IPS-20b (cell line): ENCODE results near the gene DIAPH3.

Experiments
- H3K27ac ChIP-seq: one replicate; pipeline ENCODE4 v1.5.1; 2013; ENCODE audit warnings: low read length
- H3K27me3 ChIP-seq: 2 replicates; pipeline ENCODE4 v1.6.1; 2013; ENCODE audit warnings: mild to moderate bottlenecking, low read length, inconsistent platforms; ENCODE audit not compliant: insufficient read depth
- H3K36me3 ChIP-seq: 2 replicates; pipeline ENCODE4 v1.6.1; 2013; ENCODE audit warnings: low read depth, mild to moderate bottlenecking, inconsistent platforms, low read length, moderate library complexity; ENCODE audit not compliant: insufficient read depth
- H3K4me1 ChIP-seq: 2 replicates; pipeline ENCODE4 v1.6.1; 2013; ENCODE audit warnings: mild to moderate bottlenecking, control low read depth, inconsistent platforms, low read length, moderate library complexity; ENCODE audit not compliant: insufficient read depth
- H3K4me3 ChIP-seq: 2 replicates; pipeline ENCODE4 v1.5.1; 2013; ENCODE audit warnings: mild to moderate bottlenecking, low read length, inconsistent platforms
- H3K9ac ChIP-seq: 2 replicates; pipeline ENCODE4 v1.6.1; 2013; ENCODE audit warnings: low read depth, mild to moderate bottlenecking, inconsistent platforms, low read length, moderate library complexity
- H3K9me3 ChIP-seq: 2 replicates; pipeline ENCODE4 v1.6.1; 2013; ENCODE audit warnings: mild to moderate bottlenecking, low read depth, low read length, inconsistent platforms; ENCODE audit not compliant: insufficient read depth

DIAPH3 gene

GRCh38 chr13:59883885-59884284 is 279.8 kb downstream of the DIAPH3 start:
- H3K27ac ChIP-seq, result no peak overlapping the region
- no peaks in the 10 kb centered on the region for H3K27me3 ChIP-seq
- H3K9me3 ChIP-seq, result no peaks in the 10 kb centered on the region
- peaks cover 4% of the 10 kb centered on the region; the same call in 1 of the 2 replicates for H3K36me3 ChIP-seq
- no peak overlapping the region for H3K9ac ChIP-seq
- H3K4me3 ChIP-seq, result no peak overlapping the region
- no peaks in the 10 kb centered on the region for H3K4me1 ChIP-seq

GRCh38 chr13:59880468-59880867 is 283.3 kb downstream of the DIAPH3 start:
- peaks cover 17% of the 10 kb centered on the region for H3K36me3 ChIP-seq
- no peaks in the 10 kb centered on the region for H3K27me3 ChIP-seq
- H3K9me3 ChIP-seq, result no peaks in the 10 kb centered on the region
- no peak overlapping the region for H3K9ac ChIP-seq
- no peaks in the 10 kb centered on the region for H3K4me1 ChIP-seq
- no peak overlapping the region for H3K27ac ChIP-seq
- no peak overlapping the region for H3K4me3 ChIP-seq

- Histone ChIP-seq H3K27me3 (no peaks in the 10 kb centered on the region), H3K4me1 (no peaks in the 10 kb centered on the region), H3K27ac (no peak overlapping the region)
Observed at GRCh38 chr13:59879281-59879680, 284.4 kb downstream of the DIAPH3 start.

GRCh38 chr13:59877933-59878332 is 285.8 kb downstream of the DIAPH3 start:
- Histone ChIP-seq H3K27me3 (no peaks in the 10 kb centered on the region), H3K4me1 (peaks cover 8% of the 10 kb centered on the region; the same call in 1 of the 2 replicates), H3K9me3 (no peaks in the 10 kb centered on the region), H3K4me3 (no peak overlapping the region), H3K27ac (no peak overlapping the region), H3K9ac (no peak overlapping the region), H3K36me3 (peaks cover 17% of the 10 kb centered on the region)

More at GRCh38 chr13:59879281-59879680, 284.4 kb downstream of the DIAPH3 start:
- Histone ChIP-seq H3K9me3 (no peaks in the 10 kb centered on the region), H3K36me3 (peaks cover 17% of the 10 kb centered on the region), H3K4me3 (no peak overlapping the region), H3K9ac (no peak overlapping the region)

- Histone ChIP-seq H3K9ac (no peak overlapping the region), H3K9me3 (no peaks in the 10 kb centered on the region), H3K27ac (no peak overlapping the region), H3K4me3 (no peak overlapping the region), H3K36me3 (peaks cover 17% of the 10 kb centered on the region), H3K4me1 (peaks cover 12% of the 10 kb centered on the region; the same call in 1 of the 2 replicates), H3K27me3 (no peaks in the 10 kb centered on the region)
Observed at GRCh38 chr13:59874973-59875372, 288.8 kb downstream of the DIAPH3 start.

- H3K4me3 ChIP-seq, result no peak overlapping the region
- no peaks in the 10 kb centered on the region for H3K27me3 ChIP-seq
- H3K4me1 ChIP-seq, result peaks cover 12% of the 10 kb centered on the region; the same call in 1 of the 2 replicates
- no peak overlapping the region for H3K9ac ChIP-seq
- no peak overlapping the region for H3K27ac ChIP-seq
- no peaks in the 10 kb centered on the region for H3K9me3 ChIP-seq
- peaks cover 13% of the 10 kb centered on the region for H3K36me3 ChIP-seq
Observed at GRCh38 chr13:59873856-59874255, 289.9 kb downstream of the DIAPH3 start.

GRCh38 chr13:59873309-59873708 is 290.4 kb downstream of the DIAPH3 start:
- H3K36me3 ChIP-seq, result peaks cover 8% of the 10 kb centered on the region
- peaks cover 12% of the 10 kb centered on the region; the same call in 1 of the 2 replicates for H3K4me1 ChIP-seq
- no peaks in the 10 kb centered on the region for H3K9me3 ChIP-seq
- no peak overlapping the region for H3K9ac ChIP-seq
- no peaks in the 10 kb centered on the region for H3K27me3 ChIP-seq
- no peak overlapping the region for H3K27ac ChIP-seq
- H3K4me3 ChIP-seq, result no peak overlapping the region

GRCh38 chr13:59867867-59868266 is 295.9 kb downstream of the DIAPH3 start:
- H3K27me3 ChIP-seq, result no peaks in the 10 kb centered on the region
- no peaks in the 10 kb centered on the region for H3K9me3 ChIP-seq
- H3K27ac ChIP-seq, result no peak overlapping the region
- no peaks in the 10 kb centered on the region for H3K36me3 ChIP-seq
- no peak overlapping the region for H3K4me3 ChIP-seq
- peaks cover 3% of the 10 kb centered on the region; the same call in 1 of the 2 replicates for H3K4me1 ChIP-seq
- H3K9ac ChIP-seq, result no peak overlapping the region

GRCh38 chr13:59865398-59865797 is 298.3 kb downstream of the DIAPH3 start:
- Histone ChIP-seq H3K4me3 (no peak overlapping the region), H3K27ac (no peak overlapping the region), H3K36me3 (peaks cover 7% of the 10 kb centered on the region; the same call in 1 of the 2 replicates), H3K9me3 (no peaks in the 10 kb centered on the region), H3K9ac (no peak overlapping the region), H3K4me1 (no peaks in the 10 kb centered on the region), H3K27me3 (no peaks in the 10 kb centered on the region)

GRCh38 chr13:59863621-59864020 is 300.1 kb downstream of the DIAPH3 start:
- Histone ChIP-seq H3K4me3 (no peak overlapping the region), H3K27ac (no peak overlapping the region), H3K9ac (no peak overlapping the region), H3K4me1 (no peaks in the 10 kb centered on the region), H3K36me3 (peaks cover 7% of the 10 kb centered on the region; the same call in 1 of the 2 replicates), H3K9me3 (no peaks in the 10 kb centered on the region), H3K27me3 (no peaks in the 10 kb centered on the region)

- no peaks in the 10 kb centered on the region for H3K9me3 ChIP-seq
- H3K4me3 ChIP-seq, result no peak overlapping the region
- H3K4me1 ChIP-seq, result no peaks in the 10 kb centered on the region
- no peaks in the 10 kb centered on the region for H3K27me3 ChIP-seq
- peaks cover 7% of the 10 kb centered on the region; the same call in 1 of the 2 replicates for H3K36me3 ChIP-seq
- H3K27ac ChIP-seq, result no peak overlapping the region
- H3K9ac ChIP-seq, result no peak overlapping the region
Observed at GRCh38 chr13:59861676-59862075, 302.1 kb downstream of the DIAPH3 start.

GRCh38 chr13:59856281-59856810 is 307.4 kb downstream of the DIAPH3 start:
- H3K4me1 ChIP-seq, result no peaks in the 10 kb centered on the region
- H3K36me3 ChIP-seq, result peaks cover 7% of the 10 kb centered on the region; the same call in 1 of the 2 replicates
- H3K4me3 ChIP-seq, result no peak overlapping the region
- H3K27ac ChIP-seq, result no peak overlapping the region
- H3K9me3 ChIP-seq, result no peaks in the 10 kb centered on the region
- H3K27me3 ChIP-seq, result no peaks in the 10 kb centered on the region
- no peak overlapping the region for H3K9ac ChIP-seq
